ENCODE measurements around the gene PTHLH.

PTHLH gene

DNA sequence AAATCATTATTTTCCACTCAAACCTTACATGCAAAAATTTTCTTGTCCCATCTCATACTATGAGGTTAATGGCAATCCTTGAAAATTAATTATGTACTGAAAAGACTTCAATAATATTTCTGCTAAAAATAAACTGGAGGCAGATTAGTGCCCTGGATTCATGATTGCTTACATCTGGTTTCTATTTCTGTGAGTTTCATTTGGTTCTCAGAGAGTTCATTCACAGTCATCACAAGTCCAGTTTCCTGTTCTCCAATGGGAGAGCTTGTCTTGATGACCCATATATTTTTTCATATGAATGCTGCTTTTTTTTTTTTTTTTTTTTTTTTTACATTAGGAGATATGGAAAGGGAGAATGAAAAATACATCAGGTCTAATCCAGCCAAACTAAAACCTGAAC, 6.6 kb upstream of the PTHLH start:
- Histone ChIP-seq H3K4me3 (ENCODE audit: low read depth in 1 of 2, low read length in 2 of 2) (no peak overlapping the region), H3K27me3 (ENCODE audit: control insufficient read depth in 1 of 2, insufficient read depth in 2 of 2, low read length in 2 of 2) (peaks cover 24 to 36% of the 10 kb centered on the region in 2 donors), H3K36me3 (ENCODE audit: control insufficient read depth in 1 of 2, insufficient read depth in 2 of 2, low read length in 2 of 2) (no peaks in the 10 kb centered on the region), H3K9me3 (ENCODE audit: control insufficient read depth in 1 of 2, low read length in 2 of 2) (no peaks in the 10 kb centered on the region), H3K9ac (ENCODE audit: low read depth in 1 of 2, low read length in 2 of 2) (no peak overlapping the region), H3K4me1 (ENCODE audit: control insufficient read depth in 1 of 2, insufficient read depth in 2 of 2, low read length in 2 of 2) (peaks cover 0 to 3% of the 10 kb centered on the region in 2 donors), H3K27ac (ENCODE audit: low read depth, low read length) (no peak overlapping the region)

- Histone ChIP-seq H3K36me3 (ENCODE audit: control insufficient read depth in 1 of 2, insufficient read depth in 2 of 2, low read length in 2 of 2) (no peaks in the 10 kb centered on the region), H3K4me3 (ENCODE audit: low read depth in 1 of 2, low read length in 2 of 2) (peak overlapping the region in 1 of 2 donors; percentile 21), H3K4me1 (ENCODE audit: control insufficient read depth in 1 of 2, insufficient read depth in 2 of 2, low read length in 2 of 2) (peaks cover 0 to 7% of the 10 kb centered on the region in 2 donors), H3K27ac (ENCODE audit: low read depth, low read length) (no peak overlapping the region), H3K27me3 (ENCODE audit: control insufficient read depth in 1 of 2, insufficient read depth in 2 of 2, low read length in 2 of 2) (peaks cover 49 to 65% of the 10 kb centered on the region in 2 donors), H3K9ac (ENCODE audit: low read depth in 1 of 2, low read length in 2 of 2) (no peak overlapping the region), H3K9me3 (ENCODE audit: control insufficient read depth in 1 of 2, low read length in 2 of 2) (no peaks in the 10 kb centered on the region)
Measured at GRCh38 chr12:27975222-27976136, 2.9 kb upstream of the PTHLH start.

- Histone ChIP-seq H3K9me3 (ENCODE audit: control insufficient read depth in 1 of 2, low read length in 2 of 2) (no peaks in the 10 kb centered on the region), H3K36me3 (ENCODE audit: control insufficient read depth in 1 of 2, insufficient read depth in 2 of 2, low read length in 2 of 2) (no peaks in the 10 kb centered on the region), H3K9ac (ENCODE audit: low read depth in 1 of 2, low read length in 2 of 2) (no peak overlapping the region), H3K27ac (ENCODE audit: low read depth, low read length) (no peak overlapping the region), H3K4me1 (ENCODE audit: control insufficient read depth in 1 of 2, insufficient read depth in 2 of 2, low read length in 2 of 2) (peaks cover 3 to 7% of the 10 kb centered on the region in 2 donors), H3K27me3 (ENCODE audit: control insufficient read depth in 1 of 2, insufficient read depth in 2 of 2, low read length in 2 of 2) (peaks cover 51 to 69% of the 10 kb centered on the region in 2 donors), H3K4me3 (ENCODE audit: low read depth in 1 of 2, low read length in 2 of 2) (peak overlapping the region in 1 of 2 donors; percentile 21)
Measured at GRCh38 chr12:27974735-27975221, 2.2 kb upstream of the PTHLH start.

DNA sequence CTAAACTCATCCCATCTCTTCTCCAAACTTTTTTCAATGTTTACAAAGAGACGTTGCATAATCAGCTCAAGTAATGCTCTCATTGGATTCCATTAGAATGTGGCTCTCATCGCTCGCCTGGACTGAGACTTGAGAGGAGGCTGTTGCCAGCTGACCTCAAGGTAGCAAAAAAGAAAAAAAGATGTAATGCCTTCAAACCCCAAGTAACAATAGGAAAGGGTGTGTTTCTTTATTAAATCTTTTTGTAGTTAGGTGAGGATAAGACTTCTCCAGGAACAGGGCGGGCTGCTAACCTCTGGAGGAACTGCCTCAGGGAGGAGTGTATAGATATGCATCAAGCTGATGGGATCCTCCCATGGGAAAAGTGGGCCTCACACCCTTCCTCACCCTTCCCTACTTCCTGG, 956 bp upstream of the PTHLH start:
- Histone ChIP-seq H3K4me1 (ENCODE audit: control insufficient read depth in 1 of 2, insufficient read depth in 2 of 2, low read length in 2 of 2) (peaks cover 14 to 15% of the 10 kb centered on the region in 2 donors), H3K4me3 (ENCODE audit: low read depth in 1 of 2, low read length in 2 of 2) (no peak overlapping the region), H3K27ac (ENCODE audit: low read depth, low read length) (no peak overlapping the region), H3K36me3 (ENCODE audit: control insufficient read depth in 1 of 2, insufficient read depth in 2 of 2, low read length in 2 of 2) (no peaks in the 10 kb centered on the region), H3K27me3 (ENCODE audit: control insufficient read depth in 1 of 2, insufficient read depth in 2 of 2, low read length in 2 of 2) (peaks cover 63 to 78% of the 10 kb centered on the region in 2 donors), H3K9ac (ENCODE audit: low read depth in 1 of 2, low read length in 2 of 2) (no peak overlapping the region), H3K9me3 (ENCODE audit: control insufficient read depth in 1 of 2, low read length in 2 of 2) (no peaks in the 10 kb centered on the region)

GRCh38 chr12:27971606-27972005, 927 bp downstream of the PTHLH start:
- no peaks in the 10 kb centered on the region for H3K9me3 ChIP-seq (ENCODE audit: control insufficient read depth in 1 of 2, low read length in 2 of 2)
- H3K9ac ChIP-seq (ENCODE audit: low read depth in 1 of 2, low read length in 2 of 2), result no peak overlapping the region
- H3K27me3 ChIP-seq (ENCODE audit: control insufficient read depth in 1 of 2, insufficient read depth in 2 of 2, low read length in 2 of 2), result peaks cover 76 to 88% of the 10 kb centered on the region in 2 donors
- no peak overlapping the region for H3K27ac ChIP-seq (ENCODE audit: low read depth, low read length)
- peaks cover 14 to 15% of the 10 kb centered on the region in 2 donors for H3K4me1 ChIP-seq (ENCODE audit: control insufficient read depth in 1 of 2, insufficient read depth in 2 of 2, low read length in 2 of 2)
- no peaks in the 10 kb centered on the region for H3K36me3 ChIP-seq (ENCODE audit: control insufficient read depth in 1 of 2, insufficient read depth in 2 of 2, low read length in 2 of 2)
- no peak overlapping the region for H3K4me3 ChIP-seq (ENCODE audit: low read depth in 1 of 2, low read length in 2 of 2)

GRCh38 chr12:27971121-27971489, 1.4 kb downstream of the PTHLH start:
- H3K27me3 ChIP-seq (ENCODE audit: control insufficient read depth in 1 of 2, insufficient read depth in 2 of 2, low read length in 2 of 2), result peaks cover 71 to 90% of the 10 kb centered on the region in 2 donors
- H3K27ac ChIP-seq (ENCODE audit: low read depth, low read length), result no peak overlapping the region
- H3K36me3 ChIP-seq (ENCODE audit: control insufficient read depth in 1 of 2, insufficient read depth in 2 of 2, low read length in 2 of 2), result no peaks in the 10 kb centered on the region
- peaks cover 14 to 15% of the 10 kb centered on the region in 2 donors for H3K4me1 ChIP-seq (ENCODE audit: control insufficient read depth in 1 of 2, insufficient read depth in 2 of 2, low read length in 2 of 2)
- H3K9me3 ChIP-seq (ENCODE audit: control insufficient read depth in 1 of 2, low read length in 2 of 2), result no peaks in the 10 kb centered on the region
- peak overlapping the region; percentile 36 to 43 for H3K4me3 ChIP-seq (ENCODE audit: low read depth in 1 of 2, low read length in 2 of 2)
- no peak overlapping the region for H3K9ac ChIP-seq (ENCODE audit: low read depth in 1 of 2, low read length in 2 of 2)

DNA sequence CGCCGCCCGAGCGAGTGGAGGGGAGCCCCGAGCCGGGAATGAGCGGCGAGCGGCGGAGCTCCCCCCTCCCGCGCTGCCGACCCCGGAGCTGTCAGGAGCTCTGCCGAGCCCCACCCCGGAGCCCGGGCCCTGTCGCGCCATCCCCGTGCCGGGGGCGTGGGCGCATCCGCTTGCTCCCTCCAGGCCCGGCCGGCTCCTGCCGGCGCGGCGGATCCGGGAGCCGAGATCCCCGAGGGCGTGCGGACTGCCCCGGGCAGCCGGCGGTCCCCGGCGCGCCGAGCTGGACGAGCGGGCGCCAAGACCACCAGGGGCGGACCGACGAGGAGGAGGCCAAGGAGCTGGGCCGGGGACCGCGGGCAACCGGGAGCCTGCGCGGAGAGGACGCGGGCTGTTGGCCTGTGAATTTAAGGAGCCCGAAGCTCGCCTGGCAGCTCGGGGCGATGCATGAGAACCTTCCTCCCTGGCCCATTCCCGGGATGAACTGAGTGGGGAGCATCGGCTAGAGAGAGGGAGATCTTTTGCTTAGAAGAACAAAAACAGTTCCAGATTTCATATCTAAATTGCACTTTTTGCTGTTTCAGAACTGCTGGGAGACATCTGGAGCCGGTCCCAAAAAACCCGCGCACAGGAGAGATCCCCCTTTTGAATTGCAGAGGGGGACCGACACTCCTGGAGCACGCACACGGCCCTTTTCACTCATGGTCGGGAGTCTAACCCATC, 2.0 kb downstream of the PTHLH start:
- Histone ChIP-seq H3K4me3 (ENCODE audit: low read depth in 1 of 2, low read length in 2 of 2) (peak overlapping the region; percentile 36 to 43), H3K9ac (ENCODE audit: low read depth in 1 of 2, low read length in 2 of 2) (no peak overlapping the region), H3K4me1 (ENCODE audit: control insufficient read depth in 1 of 2, insufficient read depth in 2 of 2, low read length in 2 of 2) (peaks cover 14 to 15% of the 10 kb centered on the region in 2 donors), H3K36me3 (ENCODE audit: control insufficient read depth in 1 of 2, insufficient read depth in 2 of 2, low read length in 2 of 2) (no peaks in the 10 kb centered on the region), H3K27ac (ENCODE audit: low read depth, low read length) (peak overlapping the region; percentile 42), H3K9me3 (ENCODE audit: control insufficient read depth in 1 of 2, low read length in 2 of 2) (no peaks in the 10 kb centered on the region), H3K27me3 (ENCODE audit: control insufficient read depth in 1 of 2, insufficient read depth in 2 of 2, low read length in 2 of 2) (peaks cover 66 to 88% of the 10 kb centered on the region in 2 donors)

- no peaks in the 10 kb centered on the region for H3K36me3 ChIP-seq (ENCODE audit: control insufficient read depth in 1 of 2, insufficient read depth in 2 of 2, low read length in 2 of 2)
- H3K9me3 ChIP-seq (ENCODE audit: control insufficient read depth in 1 of 2, low read length in 2 of 2), result no peaks in the 10 kb centered on the region
- peak overlapping the region; percentile 7 for H3K27ac ChIP-seq (ENCODE audit: low read depth, low read length)
- peak overlapping the region; percentile 43 to 70 for H3K4me3 ChIP-seq (ENCODE audit: low read depth in 1 of 2, low read length in 2 of 2)
- H3K9ac ChIP-seq (ENCODE audit: low read depth in 1 of 2, low read length in 2 of 2), result no peak overlapping the region
- peaks cover 64 to 88% of the 10 kb centered on the region in 2 donors for H3K27me3 ChIP-seq (ENCODE audit: control insufficient read depth in 1 of 2, insufficient read depth in 2 of 2, low read length in 2 of 2)
- H3K4me1 ChIP-seq (ENCODE audit: control insufficient read depth in 1 of 2, insufficient read depth in 2 of 2, low read length in 2 of 2), result peaks cover 14 to 15% of the 10 kb centered on the region in 2 donors
Measured at GRCh38 chr12:27969624-27970400, 2.7 kb downstream of the PTHLH start.

DNA sequence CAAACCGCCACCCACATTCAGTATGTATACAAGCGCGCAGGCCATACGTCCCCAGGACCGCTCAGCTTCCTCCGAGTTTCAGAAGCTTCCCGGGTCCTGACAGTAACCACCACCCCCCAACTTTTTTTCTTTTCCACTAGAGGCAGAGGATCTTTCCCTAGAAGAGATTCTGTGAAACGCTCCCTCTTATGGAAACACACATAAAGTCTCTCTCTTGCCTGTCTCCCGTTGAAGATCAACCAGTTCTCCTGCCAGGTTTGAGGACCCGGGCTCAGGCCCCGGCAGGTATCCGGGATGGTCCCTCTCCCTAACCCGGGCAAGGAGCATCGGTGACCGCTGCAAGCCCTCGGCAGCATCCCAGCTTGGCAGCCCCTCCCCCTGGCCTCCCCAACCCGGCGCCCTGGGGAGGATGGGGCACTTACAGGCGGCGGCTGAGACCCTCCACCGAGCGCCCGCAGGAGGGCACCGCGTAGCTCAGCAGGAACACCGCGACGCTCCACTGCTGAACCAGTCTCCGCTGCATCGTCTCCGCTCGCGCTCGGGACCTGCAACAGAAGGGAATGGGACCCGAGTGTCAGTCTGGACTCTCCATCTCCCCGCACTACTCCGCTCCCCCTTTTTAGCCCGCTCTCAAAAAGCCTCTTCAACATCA, 3.4 kb downstream of the PTHLH start:
- H3K27me3 ChIP-seq (ENCODE audit: control insufficient read depth in 1 of 2, insufficient read depth in 2 of 2, low read length in 2 of 2), result peaks cover 58 to 83% of the 10 kb centered on the region in 2 donors
- H3K36me3 ChIP-seq (ENCODE audit: control insufficient read depth in 1 of 2, insufficient read depth in 2 of 2, low read length in 2 of 2), result no peaks in the 10 kb centered on the region
- H3K4me1 ChIP-seq (ENCODE audit: control insufficient read depth in 1 of 2, insufficient read depth in 2 of 2, low read length in 2 of 2), result peaks cover 12 to 14% of the 10 kb centered on the region in 2 donors
- H3K9me3 ChIP-seq (ENCODE audit: control insufficient read depth in 1 of 2, low read length in 2 of 2), result no peaks in the 10 kb centered on the region
- H3K9ac ChIP-seq (ENCODE audit: low read depth in 1 of 2, low read length in 2 of 2), result no peak overlapping the region
- peak overlapping the region; percentile 43 to 70 for H3K4me3 ChIP-seq (ENCODE audit: low read depth in 1 of 2, low read length in 2 of 2)
- no peak overlapping the region for H3K27ac ChIP-seq (ENCODE audit: low read depth, low read length)

Measured in duodenal mucosa (tissue), 2 donors.